WERI-Rb-1 (cell line): ENCODE data around the gene NUDT22.
A peak's percentile ranks its signal among the peaks of the same experiment; 100 is the strongest.

Experiments
- DNase-seq: peaks from one replicate; pipeline ENCODE4 v3.0.0-alpha.2; 2020
- H3K27ac ChIP-seq: fragments of 250-450 bp; sonication (Bioruptor Pico); 2 replicates; pipeline ENCODE4 v1.5.1; 2020; ENCODE audit warnings: mild to moderate bottlenecking, moderate library complexity
- H3K27me3 ChIP-seq: fragments of 250-450 bp; sonication (Bioruptor Pico); 2 replicates; pipeline ENCODE4 v1.5.1; 2021; ENCODE audit warnings: mild to moderate bottlenecking, low read depth, moderate library complexity; ENCODE audit not compliant: insufficient read depth, severe bottlenecking
- H3K36me3 ChIP-seq: fragments of 250-450 bp; sonication (Bioruptor Pico); 2 replicates; pipeline ENCODE4 v1.5.1; 2020; ENCODE audit warnings: mild to moderate bottlenecking, moderate library complexity
- H3K4me3 ChIP-seq: 2 replicates; pipeline ENCODE4 v1.5.1; 2011; ENCODE audit warnings: low read depth, mild to moderate bottlenecking, control low read depth, low read length
- H3K9me3 ChIP-seq: fragments of 250-450 bp; sonication (Bioruptor Pico); 2 replicates; pipeline ENCODE4 v1.5.1; 2021; ENCODE audit warnings: mild to moderate bottlenecking, moderate library complexity; ENCODE audit not compliant: severe bottlenecking
- TF ChIP-seq, protein P1 (sequence below): IDR thresholded peaks from 2 replicates; pipeline ENCODE4 v1.5.1; 2011; ENCODE audit warnings: low read depth, mild to moderate bottlenecking, control low read depth, inconsistent platforms, low read length

The NUDT22 gene

DNA sequence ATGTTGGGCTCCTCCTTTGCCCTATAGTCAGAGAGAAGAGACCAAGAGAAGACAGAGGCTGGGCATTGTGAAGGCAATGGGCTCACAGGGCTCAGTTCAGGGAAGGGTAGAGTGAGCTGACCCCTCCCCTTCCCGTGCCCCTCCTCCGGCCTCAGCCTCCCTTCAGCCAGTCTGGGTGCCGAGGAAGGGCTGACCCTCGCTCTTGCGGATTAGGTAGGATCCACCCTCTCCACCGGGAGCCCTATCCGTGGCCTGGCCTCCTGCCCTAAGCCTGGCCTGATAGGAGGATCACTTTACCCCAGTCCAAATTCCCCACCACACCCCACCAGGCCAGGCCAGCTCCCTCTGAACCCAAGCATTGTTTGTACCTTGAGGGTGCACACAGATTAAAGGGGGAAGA is 22.5 kb downstream of the NUDT22 start:
- Histone ChIP-seq H3K9me3 (no peaks in the 10 kb centered on the region), H3K27ac (peak overlapping the region; percentile 81), H3K4me3 (no peak overlapping the region), H3K36me3 (peaks cover 21% of the 10 kb centered on the region), H3K27me3 (no peaks in the 10 kb centered on the region)
- DNase-seq = peak; percentile 54
- TF ChIP-seq, protein P1, sequence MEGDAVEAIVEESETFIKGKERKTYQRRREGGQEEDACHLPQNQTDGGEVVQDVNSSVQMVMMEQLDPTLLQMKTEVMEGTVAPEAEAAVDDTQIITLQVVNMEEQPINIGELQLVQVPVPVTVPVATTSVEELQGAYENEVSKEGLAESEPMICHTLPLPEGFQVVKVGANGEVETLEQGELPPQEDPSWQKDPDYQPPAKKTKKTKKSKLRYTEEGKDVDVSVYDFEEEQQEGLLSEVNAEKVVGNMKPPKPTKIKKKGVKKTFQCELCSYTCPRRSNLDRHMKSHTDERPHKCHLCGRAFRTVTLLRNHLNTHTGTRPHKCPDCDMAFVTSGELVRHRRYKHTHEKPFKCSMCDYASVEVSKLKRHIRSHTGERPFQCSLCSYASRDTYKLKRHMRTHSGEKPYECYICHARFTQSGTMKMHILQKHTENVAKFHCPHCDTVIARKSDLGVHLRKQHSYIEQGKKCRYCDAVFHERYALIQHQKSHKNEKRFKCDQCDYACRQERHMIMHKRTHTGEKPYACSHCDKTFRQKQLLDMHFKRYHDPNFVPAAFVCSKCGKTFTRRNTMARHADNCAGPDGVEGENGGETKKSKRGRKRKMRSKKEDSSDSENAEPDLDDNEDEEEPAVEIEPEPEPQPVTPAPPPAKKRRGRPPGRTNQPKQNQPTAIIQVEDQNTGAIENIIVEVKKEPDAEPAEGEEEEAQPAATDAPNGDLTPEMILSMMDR = no peak

DNA sequence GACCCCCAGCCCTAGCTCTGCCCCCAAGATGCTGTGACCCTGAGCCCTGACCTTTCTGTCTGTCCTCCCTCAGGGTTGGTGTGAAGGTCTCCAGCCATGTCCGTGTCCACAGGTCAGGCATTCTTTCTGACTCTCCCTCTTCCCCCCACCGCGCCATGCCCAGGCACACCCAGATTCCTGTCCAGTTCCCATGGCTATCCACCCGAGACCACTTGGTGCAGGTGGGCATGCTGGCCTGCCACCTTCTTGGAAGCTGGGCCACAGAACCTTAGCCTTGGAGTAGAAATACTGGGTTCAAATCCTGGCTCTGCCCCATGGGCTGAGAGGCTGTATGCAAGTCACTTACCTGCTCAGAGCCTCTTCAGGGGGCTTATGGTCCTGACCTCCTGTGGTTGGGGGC is 23.0 kb downstream of the NUDT22 start:
- Histone ChIP-seq H3K4me3 (no peak overlapping the region), H3K27me3 (no peaks in the 10 kb centered on the region), H3K9me3 (no peaks in the 10 kb centered on the region), H3K27ac (peak overlapping the region; percentile 44), H3K36me3 (peaks cover 18% of the 10 kb centered on the region)
- DNase-seq = no peak
- TF ChIP-seq, protein P1 = no peak

DNA sequence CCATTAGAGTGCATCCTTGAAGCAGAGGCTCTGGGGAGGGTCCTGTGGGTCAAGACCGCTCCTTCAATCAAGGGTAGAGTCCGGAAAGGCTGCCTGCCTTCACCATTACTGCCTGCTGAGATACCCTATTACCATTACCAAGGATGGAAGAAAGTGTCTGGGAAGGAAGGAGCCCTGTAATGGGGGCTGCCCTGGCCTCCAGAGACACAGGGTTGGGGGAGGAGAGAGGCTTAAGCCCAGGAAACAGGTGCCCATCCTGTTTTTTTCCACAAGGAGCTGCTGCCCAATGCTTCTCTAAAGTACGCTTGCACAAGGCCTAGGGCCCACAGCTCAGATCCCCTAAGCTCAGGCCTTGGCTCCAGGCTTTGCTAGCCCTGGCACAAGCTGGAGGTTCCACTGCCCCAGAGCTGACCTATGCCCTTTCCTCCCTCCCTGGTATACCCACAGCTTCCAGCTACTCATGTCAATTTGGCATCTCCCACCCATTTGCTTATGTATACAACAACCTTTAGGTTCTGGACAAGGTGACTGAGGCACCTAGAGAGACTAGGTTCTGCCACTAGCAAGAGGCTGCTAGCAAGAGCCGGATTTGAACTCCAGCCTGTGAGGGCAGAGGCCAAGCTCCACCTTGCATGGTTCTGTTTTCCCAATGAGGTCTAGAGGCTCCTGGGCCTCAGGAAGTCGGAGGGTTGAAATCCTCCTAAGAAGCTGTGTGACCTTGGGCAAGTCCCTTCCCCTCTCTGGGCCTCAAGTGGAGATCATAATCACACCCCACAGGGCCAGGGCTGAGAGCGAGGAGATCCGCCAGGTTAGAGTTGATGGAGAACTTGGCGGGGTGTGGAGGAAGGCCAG is 23.7 kb downstream of the NUDT22 start:
- Histone ChIP-seq H3K27ac (peak overlapping the region; percentile 44), H3K9me3 (no peaks in the 10 kb centered on the region), H3K4me3 (no peak overlapping the region), H3K36me3 (peaks cover 13% of the 10 kb centered on the region), H3K27me3 (no peaks in the 10 kb centered on the region)
- DNase-seq = no peak
- TF ChIP-seq, protein P1 = no peak

DNA sequence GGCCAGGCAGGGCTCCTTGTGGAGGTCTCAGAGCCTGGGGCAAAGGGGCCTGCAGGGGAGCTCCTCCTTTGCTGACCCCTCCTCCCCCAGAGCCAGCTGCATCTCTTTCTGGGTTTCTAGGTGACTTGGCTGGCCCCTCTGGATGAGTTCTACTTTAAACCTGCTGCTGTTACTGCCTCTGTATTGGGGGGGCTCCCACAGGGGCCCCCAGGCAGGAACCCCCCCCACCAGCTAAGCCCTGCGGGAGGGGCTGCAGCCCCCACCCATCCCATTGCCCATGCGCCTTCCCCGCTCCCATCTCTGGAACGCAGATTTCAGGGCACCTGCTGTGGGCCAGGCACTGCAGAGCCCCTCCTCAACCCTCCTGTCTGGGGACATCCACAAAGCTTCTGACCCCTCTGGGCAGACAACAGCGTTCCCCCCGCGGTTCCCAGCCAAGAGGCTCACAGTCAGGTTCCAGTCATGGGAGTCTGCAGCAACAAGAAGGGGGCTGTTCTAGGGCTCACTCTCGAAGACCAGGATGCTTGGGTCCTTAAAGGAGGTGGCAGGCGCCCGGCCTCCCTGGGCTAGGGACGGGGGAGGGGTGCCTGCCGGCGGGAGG is 24.4 kb downstream of the NUDT22 start:
- TF ChIP-seq, protein P1 = no peak
- Histone ChIP-seq H3K4me3 (peak overlapping the region; percentile 59), H3K36me3 (peaks cover 14% of the 10 kb centered on the region), H3K9me3 (no peaks in the 10 kb centered on the region), H3K27ac (peak overlapping the region; percentile 73), H3K27me3 (no peaks in the 10 kb centered on the region)
- DNase-seq = no peak

DNA sequence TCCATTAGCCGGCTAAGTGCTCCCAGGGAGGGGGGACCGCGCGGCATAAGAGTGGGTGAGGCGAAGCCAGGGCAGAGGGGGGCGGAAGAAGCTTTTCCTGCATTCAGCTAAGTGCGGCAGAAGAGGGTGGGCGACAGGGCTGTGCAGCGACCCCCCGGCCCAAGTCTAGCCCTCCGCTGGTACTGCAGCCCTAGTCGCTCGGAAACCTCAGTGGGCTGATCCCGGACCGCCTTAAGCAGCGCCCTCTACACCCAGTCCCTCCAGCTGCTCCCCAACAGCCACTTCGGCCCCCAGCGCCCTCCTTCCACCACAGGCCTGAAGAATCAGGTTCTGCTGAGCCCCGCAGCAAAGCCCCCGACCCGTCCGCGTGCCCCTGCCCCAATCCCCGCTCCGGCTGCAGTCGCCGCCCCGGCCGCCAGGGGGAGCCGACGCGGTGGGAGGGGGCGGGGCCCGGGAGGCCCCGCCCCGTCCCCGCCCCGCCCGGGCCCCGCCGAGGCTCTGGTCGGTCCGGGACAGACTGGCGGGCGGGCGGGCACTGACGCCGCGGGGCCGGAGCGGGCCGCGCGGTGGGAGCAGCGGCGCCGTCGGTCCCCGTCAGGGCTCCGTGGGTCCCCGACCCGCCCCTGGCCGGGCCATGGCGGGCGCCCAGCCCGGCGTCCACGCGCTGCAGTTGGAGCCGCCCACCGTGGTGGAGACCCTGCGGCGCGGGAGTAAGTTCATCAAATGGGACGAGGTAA is 25.1 kb downstream of the NUDT22 start, which contains the start of gene PLCB3:
TSS of gene PLCB3 (plus strand) at position 515 of the 737 bp plus-strand sequence. CDS start at position 635, 120 bp downstream.
- H3K9me3 ChIP-seq = no peaks in the 10 kb centered on the region
- H3K4me3 ChIP-seq = peak within 1 kb of the TSS; percentile 78
- H3K36me3 ChIP-seq = peaks cover 16% of the 10 kb centered on the region
- DNase-seq = peak; percentile 66
- TF ChIP-seq, protein P1 = peak; percentile 48; the same call in 1 of the 2 replicates
- no peaks in the 10 kb centered on the region for H3K27me3 ChIP-seq
- H3K27ac ChIP-seq = peak within 1 kb of the TSS; percentile 73
